Fibroblast of lung (primary cell): ENCODE results near the gene RBM17. TPM values are rescaled to one million over a fixed set of nuclear protein-coding genes. Genes with fewer than 3 reads are reported as not detected.

ENCODE experiments used
- DNase-seq, 2 donors: peaks; one replicate each; pipeline versions ENCODE4 v3.0.0 to v3.0.0-alpha.2; 2010; ENCODE audit warnings: low read depth in 2 of 2
- H2AFZ ChIP-seq: 2 replicates; pipeline ENCODE4 v1.5.1; 2012; ENCODE audit warnings: low read length, control low read depth, inconsistent platforms
- H3K27ac ChIP-seq: 2 replicates; pipeline ENCODE4 v1.5.1; 2011; ENCODE audit warnings: low read length, control low read depth; ENCODE audit not compliant: insufficient read depth
- H3K27me3 ChIP-seq: 2 replicates; pipeline ENCODE4 v1.5.1; 2011; ENCODE audit warnings: mild to moderate bottlenecking, low read length; ENCODE audit not compliant: control insufficient read depth, insufficient read depth
- H3K36me3 ChIP-seq: 2 replicates; pipeline ENCODE4 v1.5.1; 2011; ENCODE audit warnings: low read length; ENCODE audit not compliant: control insufficient read depth, insufficient read depth
- H3K4me1 ChIP-seq: 2 replicates; pipeline ENCODE4 v1.5.1; 2011; ENCODE audit warnings: low read length; ENCODE audit not compliant: control insufficient read depth, insufficient read depth; ENCODE audit errors: extremely low read depth
- H3K4me2 ChIP-seq: 2 replicates; pipeline ENCODE4 v1.5.1; 2011; ENCODE audit warnings: low read length, control low read depth; ENCODE audit not compliant: insufficient read depth; ENCODE audit errors: extremely low read depth
- H3K4me3 ChIP-seq, 4 experiments: fragments of 200-600 bp in 1 of 4; sonication (generic) in 1 of 4; replicated peaks in 1 of 4; 2 replicates each; pipeline ENCODE4 v1.5.1; 2011 to 2016; ENCODE audit warnings: low read length in 4 of 4, low read depth in 3 of 4, mild to moderate bottlenecking in 3 of 4, control low read depth in 2 of 4, inconsistent platforms in 1 of 4, mixed read lengths in 1 of 4; ENCODE audit not compliant: insufficient read depth in 1 of 4; ENCODE audit errors: control extremely low read depth in 1 of 4
- H3K79me2 ChIP-seq: 2 replicates; pipeline ENCODE4 v1.5.1; 2012; ENCODE audit warnings: mild to moderate bottlenecking, low read length, inconsistent platforms; ENCODE audit not compliant: control insufficient read depth, insufficient read depth
- H3K9ac ChIP-seq: 2 replicates; pipeline ENCODE4 v1.5.1; 2011; ENCODE audit warnings: mild to moderate bottlenecking, low read length, control low read depth; ENCODE audit not compliant: insufficient read depth
- H3K9me3 ChIP-seq: 2 replicates; pipeline ENCODE4 v1.5.1; 2012; ENCODE audit warnings: low read depth, low read length; ENCODE audit not compliant: control insufficient read depth, insufficient read depth
- H4K20me1 ChIP-seq: 2 replicates; pipeline ENCODE4 v1.5.1; 2011; ENCODE audit warnings: low read length; ENCODE audit not compliant: control insufficient read depth, insufficient read depth; ENCODE audit errors: extremely low read depth
- EZH2 ChIP-seq: IDR thresholded peaks from 2 replicates; pipeline ENCODE4 v1.5.1; 2012; ENCODE audit warnings: low read length, control low read depth, mild to moderate bottlenecking; ENCODE audit errors: missing control alignments
- polyA plus RNA-seq, 2 donors: library from polyadenylated mRNA; depleted of rRNA in 1 of 2; stranded (reverse) in 1 of 2; unstranded in 1 of 2; fragments of >200 nt; gene quantifications; 2 replicates each; pipeline ENCODE4 v1.2.1, GENCODE V29; 2011 to 2012; ENCODE audit warnings: missing spikeins in 1 of 2
- total RNA-seq: library from RNA; depleted of rRNA; stranded (reverse); fragments of >200 nt; gene quantifications from 2 replicates; pipeline ENCODE4 v1.2.1, GENCODE V29; 2014
- TF ChIP-seq, protein P1 (sequence below), 2 donors: IDR thresholded peaks in 1 of 2; conservative IDR thresholded peaks in 1 of 2; 1 replicate in 1 of 2; 2 replicates in 1 of 2; pipeline ENCODE4 v1.5.1; 2011 to 2012; ENCODE audit warnings: low read length in 2 of 2, control low read depth in 1 of 2, inconsistent platforms in 1 of 2, low read depth in 1 of 2, mild to moderate bottlenecking in 1 of 2

The RBM17 gene
- total and polyA plus RNA-seq, 2 donors (not counting 1 experiment from before 2014, with no cell fraction given) = 28.9 to 46.1 TPM

DNA sequence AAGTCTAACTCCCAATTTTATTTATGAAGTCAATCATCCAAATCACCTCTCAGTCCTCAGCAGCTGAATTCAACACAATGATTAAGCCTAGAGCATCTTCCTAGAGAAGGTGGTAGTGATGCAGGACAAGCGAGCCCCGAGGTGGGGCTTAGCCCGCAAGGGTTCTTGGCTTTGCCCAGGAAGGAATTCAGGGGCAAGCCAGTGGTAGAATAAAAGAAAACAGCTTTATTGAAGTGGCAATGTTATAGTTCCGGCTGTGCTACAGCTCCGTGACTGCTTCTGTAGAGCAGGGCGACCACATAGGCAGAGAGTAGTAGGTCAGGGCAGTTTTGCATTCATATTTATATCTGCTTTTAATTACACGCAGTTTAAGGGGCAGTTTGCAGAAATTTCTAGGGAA is 44.8 kb upstream of the RBM17 start:
- no peak overlapping the region for H3K4me3 ChIP-seq
- no peak for TF ChIP-seq EZH2
- TF ChIP-seq, protein P1, sequence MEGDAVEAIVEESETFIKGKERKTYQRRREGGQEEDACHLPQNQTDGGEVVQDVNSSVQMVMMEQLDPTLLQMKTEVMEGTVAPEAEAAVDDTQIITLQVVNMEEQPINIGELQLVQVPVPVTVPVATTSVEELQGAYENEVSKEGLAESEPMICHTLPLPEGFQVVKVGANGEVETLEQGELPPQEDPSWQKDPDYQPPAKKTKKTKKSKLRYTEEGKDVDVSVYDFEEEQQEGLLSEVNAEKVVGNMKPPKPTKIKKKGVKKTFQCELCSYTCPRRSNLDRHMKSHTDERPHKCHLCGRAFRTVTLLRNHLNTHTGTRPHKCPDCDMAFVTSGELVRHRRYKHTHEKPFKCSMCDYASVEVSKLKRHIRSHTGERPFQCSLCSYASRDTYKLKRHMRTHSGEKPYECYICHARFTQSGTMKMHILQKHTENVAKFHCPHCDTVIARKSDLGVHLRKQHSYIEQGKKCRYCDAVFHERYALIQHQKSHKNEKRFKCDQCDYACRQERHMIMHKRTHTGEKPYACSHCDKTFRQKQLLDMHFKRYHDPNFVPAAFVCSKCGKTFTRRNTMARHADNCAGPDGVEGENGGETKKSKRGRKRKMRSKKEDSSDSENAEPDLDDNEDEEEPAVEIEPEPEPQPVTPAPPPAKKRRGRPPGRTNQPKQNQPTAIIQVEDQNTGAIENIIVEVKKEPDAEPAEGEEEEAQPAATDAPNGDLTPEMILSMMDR (conservative IDR thresholded peaks at IDR 0.05 in 1 of 2, IDR thresholded peaks at IDR 0.05 in 1 of 2; ENCODE audit: low read depth in 1 of 2, low read length in 2 of 2) = no peak
- no peak overlapping the region for H3K4me2 ChIP-seq
- H3K9ac ChIP-seq = no peak overlapping the region
- no peaks in the 10 kb centered on the region for H3K79me2 ChIP-seq
- no peaks in the 10 kb centered on the region for H3K9me3 ChIP-seq
- DNase-seq = no peak
- no peaks in the 10 kb centered on the region for H3K4me1 ChIP-seq
- H3K36me3 ChIP-seq = no peaks in the 10 kb centered on the region
- H4K20me1 ChIP-seq = no peaks in the 10 kb centered on the region
- no peak overlapping the region for H2AFZ ChIP-seq
- no peak overlapping the region for H3K27ac ChIP-seq
- peaks cover 9% of the 10 kb centered on the region for H3K27me3 ChIP-seq

DNA sequence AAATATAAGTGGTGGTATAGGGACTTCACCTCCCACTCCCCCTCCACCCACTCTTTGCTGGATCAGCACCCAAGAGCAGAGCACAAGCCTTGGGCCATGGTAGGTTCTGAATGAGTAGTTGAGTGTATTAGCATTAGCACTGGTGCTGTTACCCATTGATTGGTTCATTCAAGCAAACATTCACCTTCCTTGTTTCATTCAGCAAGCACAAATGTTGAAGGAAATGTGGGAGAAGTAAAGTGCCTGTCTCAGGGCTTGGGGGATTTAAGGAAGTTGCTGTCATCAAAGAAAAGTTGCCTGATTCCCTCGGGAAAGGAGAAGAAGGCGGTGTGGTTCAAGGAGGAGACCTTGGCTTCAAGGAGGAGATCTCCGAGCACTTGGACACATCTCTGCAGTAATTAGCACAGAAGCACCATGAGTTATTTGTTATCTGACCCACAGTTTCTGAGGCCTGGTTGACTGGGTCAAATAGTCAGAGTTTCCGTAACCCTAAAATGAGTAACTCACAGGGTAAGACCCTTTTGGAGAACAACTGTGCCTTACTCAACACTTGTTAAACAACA is 44.0 kb upstream of the RBM17 start:
- H3K4me3 ChIP-seq = no peak overlapping the region
- H2AFZ ChIP-seq = no peak overlapping the region
- DNase-seq = no peak
- H3K79me2 ChIP-seq = no peaks in the 10 kb centered on the region
- no peaks in the 10 kb centered on the region for H3K4me1 ChIP-seq
- H3K36me3 ChIP-seq = no peaks in the 10 kb centered on the region
- H4K20me1 ChIP-seq = no peaks in the 10 kb centered on the region
- H3K27ac ChIP-seq = no peak overlapping the region
- TF ChIP-seq EZH2 = no peak
- no peak overlapping the region for H3K4me2 ChIP-seq
- H3K9me3 ChIP-seq = no peaks in the 10 kb centered on the region
- H3K9ac ChIP-seq = no peak overlapping the region
- peaks cover 9% of the 10 kb centered on the region for H3K27me3 ChIP-seq

DNA sequence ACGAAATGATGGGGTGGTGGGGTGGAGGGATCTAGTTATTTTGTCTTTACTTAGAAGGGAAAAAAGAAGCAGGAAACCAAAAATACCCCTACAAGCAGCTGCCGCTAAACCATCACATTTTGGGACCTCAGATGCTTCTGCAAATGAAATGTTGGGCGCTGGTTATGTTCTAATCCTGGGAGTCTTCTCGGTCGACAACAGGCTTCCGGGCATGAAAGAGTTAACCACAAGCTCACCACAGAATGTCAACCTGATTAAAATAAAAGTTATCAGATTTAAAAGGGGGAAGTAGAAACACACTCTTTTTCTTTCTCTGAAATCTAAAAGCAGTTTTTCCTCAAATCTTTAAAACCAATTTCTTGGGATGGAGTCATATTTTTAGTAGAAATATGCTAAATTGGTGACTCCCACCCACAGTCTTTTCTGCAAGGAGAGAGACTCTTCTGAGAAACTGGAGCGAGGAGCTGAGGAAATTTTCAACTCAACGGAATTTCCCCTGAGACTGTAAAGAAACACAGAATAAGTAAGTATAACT is 43.5 kb upstream of the RBM17 start:
- Histone ChIP-seq H2AFZ (no peak overlapping the region), H4K20me1 (no peaks in the 10 kb centered on the region), H3K79me2 (no peaks in the 10 kb centered on the region), H3K27me3 (peaks cover 9% of the 10 kb centered on the region), H3K27ac (no peak overlapping the region), H3K4me3 (no peak overlapping the region), H3K9me3 (no peaks in the 10 kb centered on the region), H3K9ac (no peak overlapping the region), H3K36me3 (no peaks in the 10 kb centered on the region), H3K4me2 (no peak overlapping the region), H3K4me1 (no peaks in the 10 kb centered on the region)
- TF ChIP-seq, protein P1 (conservative IDR thresholded peaks at IDR 0.05 in 1 of 2, IDR thresholded peaks at IDR 0.05 in 1 of 2; ENCODE audit: low read depth in 1 of 2, low read length in 2 of 2) = no peak
- TF ChIP-seq EZH2 = no peak
- no peak for DNase-seq
